GM19351 (cell line): ENCODE measurements around the gene RBM15B.

Source experiments
- ATAC-seq: cut with Tn5 transposase; IDR thresholded peaks from one replicate; pipeline ENCODE4 v1.9.1; 2021; ENCODE audit warnings: mild to moderate bottlenecking, moderate library complexity; ENCODE audit not compliant: unreplicated experiment

Gene RBM15B

DNA sequence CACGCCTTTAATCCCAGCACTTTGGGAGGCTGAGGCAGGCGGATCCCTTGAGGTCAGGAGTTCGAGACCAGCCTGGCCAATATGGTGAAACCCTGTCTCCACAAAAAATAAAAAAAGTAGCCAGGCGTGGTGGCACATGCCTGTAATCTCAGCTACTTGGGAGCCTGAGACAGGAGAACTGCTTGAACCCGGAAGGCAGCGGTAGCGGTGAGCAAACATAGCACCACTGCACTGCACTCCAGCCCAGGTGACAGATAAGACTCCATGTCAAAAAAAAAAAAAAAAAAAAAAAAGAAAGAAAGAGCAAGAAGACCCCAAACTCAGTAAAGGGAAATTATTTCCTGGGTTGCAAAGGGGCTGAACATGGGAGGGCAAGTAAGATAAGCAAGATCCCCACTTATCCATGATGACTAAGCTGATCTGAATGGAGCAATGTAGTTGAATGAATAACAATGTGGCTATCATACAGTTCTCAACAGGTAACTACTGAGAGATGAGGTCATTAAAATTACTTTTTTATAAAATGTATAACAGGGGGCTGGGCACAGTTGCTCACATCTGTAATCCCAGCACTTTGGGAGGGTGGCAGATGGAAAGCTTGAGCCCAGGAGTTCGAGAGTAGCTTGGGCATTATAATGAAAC, 46.0 kb downstream of the RBM15B start:
- no peak for ATAC-seq

GRCh38 chr3:51441282-51442030, 50.4 kb downstream of the RBM15B start:
- no peak for ATAC-seq

GRCh38 chr3:51445544-51446280, 54.6 kb downstream of the RBM15B start:
- no peak for ATAC-seq
